OCI-LY7 (cell line): ENCODE data around the gene HOXC10.

Source experiments
- CTCF ChIP-seq: fragments of 200-600 bp; sonication (generic); conservative IDR thresholded peaks from 2 replicates; pipeline ENCODE4 v1.5.1; 2014; ENCODE audit warnings: mild to moderate bottlenecking, antibody characterized with exemption, low read length, moderate library complexity, mixed read lengths
- EZH2phosphoT487 ChIP-seq: fragments of 200-600 bp; sonication (generic); IDR thresholded peaks from 2 replicates; pipeline ENCODE4 v1.6.1; 2018; ENCODE audit warnings: low read depth, borderline replicate concordance, mild to moderate bottlenecking, mixed run types, antibody characterized with exemption, low read length, moderate library complexity, mixed read lengths

GRCh38 chr12:54026640-54027441 is 41.9 kb downstream of the HOXC10 start:
- TF ChIP-seq CTCF (no peak), EZH2phosphoT487 (no peak)
